Mesendoderm (in vitro differentiated cells): ENCODE results near the gene RNF20. TPM values are rescaled to one million over a fixed set of nuclear protein-coding genes. Genes with fewer than 3 reads are reported as not detected.

ENCODE experiments used
- DNase-seq: peaks from one replicate; pipeline ENCODE4 v3.0.0; 2013
- H2AK5ac ChIP-seq: 2 replicates; pipeline ENCODE4 v1.6.1; 2013; ENCODE audit warnings: low read length, inconsistent platforms
- H2BK120ac ChIP-seq: 2 replicates; pipeline ENCODE4 v1.6.1; 2013; ENCODE audit warnings: low read depth, mild to moderate bottlenecking, low read length, moderate library complexity, mixed read lengths
- H2BK15ac ChIP-seq: replicated peaks from 2 replicates; pipeline ENCODE4 v1.6.1; 2013; ENCODE audit warnings: low read depth, mild to moderate bottlenecking, moderate library complexity
- H2BK5ac ChIP-seq: 2 replicates; pipeline ENCODE4 v1.6.1; 2013; ENCODE audit warnings: low read length, inconsistent platforms
- H3K18ac ChIP-seq: 2 replicates; pipeline ENCODE4 v1.6.1; 2013; ENCODE audit warnings: mild to moderate bottlenecking, low read length, mixed read lengths
- H3K23ac ChIP-seq: one replicate; pipeline ENCODE4 v1.6.1; 2013; ENCODE audit warnings: low read length
- H3K27ac ChIP-seq: 2 replicates; pipeline ENCODE4 v1.5.1; 2013; ENCODE audit warnings: low read depth, mild to moderate bottlenecking, inconsistent platforms, low read length, moderate library complexity
- H3K27me3 ChIP-seq: 2 replicates; pipeline ENCODE4 v1.6.1; 2013; ENCODE audit warnings: low read length, control low read depth, mild to moderate bottlenecking, inconsistent platforms; ENCODE audit not compliant: insufficient read depth, poor library complexity
- H3K36me3 ChIP-seq: 2 replicates; pipeline ENCODE4 v1.6.1; 2013; ENCODE audit warnings: low read length, inconsistent platforms; ENCODE audit not compliant: control insufficient read depth, insufficient read depth
- H3K4ac ChIP-seq: one replicate; pipeline ENCODE4 v1.6.1; 2013; ENCODE audit warnings: low read depth, mild to moderate bottlenecking, low read length, moderate library complexity
- H3K4me1 ChIP-seq: 2 replicates; pipeline ENCODE4 v1.6.1; 2013; ENCODE audit warnings: low read depth, low read length, inconsistent platforms; ENCODE audit not compliant: control insufficient read depth
- H3K4me2 ChIP-seq: 2 replicates; pipeline ENCODE4 v1.6.1; 2013; ENCODE audit warnings: low read length
- H3K4me3 ChIP-seq: 2 replicates; pipeline ENCODE4 v1.5.1; 2013; ENCODE audit warnings: mild to moderate bottlenecking, low read length
- H3K56ac ChIP-seq: one replicate; pipeline ENCODE4 v1.6.1; 2013; ENCODE audit warnings: low read length
- H3K79me1 ChIP-seq: 2 replicates; pipeline ENCODE4 v1.6.1; 2013; ENCODE audit warnings: low read length, inconsistent platforms
- H3K79me2 ChIP-seq: 2 replicates; pipeline ENCODE4 v1.6.1; 2013; ENCODE audit warnings: mild to moderate bottlenecking, low read length; ENCODE audit not compliant: control insufficient read depth, insufficient read depth
- H3K9ac ChIP-seq: 2 replicates; pipeline ENCODE4 v1.6.1; 2013; ENCODE audit warnings: low read length, inconsistent platforms
- H4K5ac ChIP-seq: one replicate; pipeline ENCODE4 v1.6.1; 2013; ENCODE audit warnings: low read length
- H4K8ac ChIP-seq: one replicate; pipeline ENCODE4 v1.6.1; 2013; ENCODE audit warnings: low read depth, mild to moderate bottlenecking, control low read depth, low read length, moderate library complexity
- WGBS: extraction: QIAGEN DNeasy Blood & Tissue Kit; methylation state at CpG from one replicate; pipeline ENCODE4 v1.1.7; 2013; ENCODE audit warnings: low lambda C conversion rate, missing lambda C conversion rate; ENCODE audit not compliant: insufficient coverage; ENCODE audit errors: extremely low coverage; 5-methylcytosine and 5-hydroxymethylcytosine counted together
- polyA plus RNA-seq, 2 experiments: library from polyadenylated mRNA; stranded (reverse); fragments of 200-250 nt; gene quantifications; one replicate each; pipeline ENCODE4 v1.2.3, GENCODE V29; 2013

The RNF20 gene
- polyA plus RNA-seq (2013, experiment 1 of 2) = 45.3 TPM
- polyA plus RNA-seq (2013, experiment 2 of 2) = 47.8 TPM

- peak within 1 kb of the TSS; percentile 75 for H3K18ac ChIP-seq
- peak within 1 kb of the TSS; percentile 84 for H3K4me2 ChIP-seq
- H2AK5ac ChIP-seq = no peak within 1 kb of the TSS
- H3K4ac ChIP-seq = no peak within 1 kb of the TSS
- no peak within 1 kb of the TSS for H2BK120ac ChIP-seq
- peak within 1 kb of the TSS; percentile 97 for H3K56ac ChIP-seq
- peak within 1 kb of the TSS; percentile 96 for H3K9ac ChIP-seq
- H4K8ac ChIP-seq = peak within 1 kb of the TSS; percentile 60
- peaks cover 9% of the 10 kb centered on the region for H3K79me2 ChIP-seq
- peak within 1 kb of the TSS; percentile 90 for H2BK5ac ChIP-seq
- H3K27me3 ChIP-seq = no peaks in the 10 kb centered on the region
- no CpG with 5 or more reads among the region's 45 CpGs for WGBS
- peak; percentile 100 for DNase-seq
- H3K4me3 ChIP-seq = peak within 1 kb of the TSS; percentile 93
- H3K79me1 ChIP-seq = peaks cover 13% of the 10 kb centered on the region
- no peak within 1 kb of the TSS for H3K23ac ChIP-seq
- H2BK15ac ChIP-seq = no peak within 1 kb of the TSS
- H3K36me3 ChIP-seq = no peaks in the 10 kb centered on the region
- peak within 1 kb of the TSS; percentile 88 for H4K5ac ChIP-seq
- H3K27ac ChIP-seq = peak within 1 kb of the TSS; percentile 41
- H3K4me1 ChIP-seq = no peaks in the 10 kb centered on the region
Observed at GRCh38 chr9:101533334-101534204, at the start of gene RNF20. TSS of gene RNF20 (plus strand) at chr9:101533853. CDS start at chr9:101535424, 1,571 bp downstream.

- H3K79me1 ChIP-seq = peaks cover 1% of the 10 kb centered on the region
Observed at GRCh38 chr9:101484046-101484445, 49.6 kb upstream of the RNF20 start.

GRCh38 chr9:101485924-101486692 is 47.5 kb upstream of the RNF20 start:
- H3K4me1 ChIP-seq = no peaks in the 10 kb centered on the region
- no peak overlapping the region for H3K27ac ChIP-seq
- peak overlapping the region; percentile 57 for H3K4me3 ChIP-seq
- H3K4ac ChIP-seq = no peak overlapping the region
- no peaks in the 10 kb centered on the region for H3K79me1 ChIP-seq
- H2BK120ac ChIP-seq = no peak overlapping the region
- H4K8ac ChIP-seq = no peak overlapping the region
- H3K27me3 ChIP-seq = no peaks in the 10 kb centered on the region
- WGBS = no CpG with 5 or more reads among the region's 61 CpGs
- no peak overlapping the region for H2AK5ac ChIP-seq
- H3K36me3 ChIP-seq = no peaks in the 10 kb centered on the region
- peak overlapping the region; percentile 90 for H3K4me2 ChIP-seq
- no peak overlapping the region for H4K5ac ChIP-seq
- H2BK5ac ChIP-seq = no peak overlapping the region
- DNase-seq = peak; percentile 77
- H3K56ac ChIP-seq = peak overlapping the region; percentile 93
- peak overlapping the region; percentile 9 for H3K23ac ChIP-seq
- H3K18ac ChIP-seq = peak overlapping the region; percentile 42
- H3K79me2 ChIP-seq = no peaks in the 10 kb centered on the region
- H2BK15ac ChIP-seq = no peak overlapping the region
- peak overlapping the region; percentile 77 for H3K9ac ChIP-seq

More at GRCh38 chr9:101484046-101484445, 49.6 kb upstream of the RNF20 start:
- H4K5ac ChIP-seq = no peak overlapping the region
- no peak overlapping the region for H2BK120ac ChIP-seq
- no peak for DNase-seq
- H3K79me2 ChIP-seq = no peaks in the 10 kb centered on the region
- H2BK15ac ChIP-seq = no peak overlapping the region
- H3K4ac ChIP-seq = no peak overlapping the region
- H2AK5ac ChIP-seq = no peak overlapping the region
- no peaks in the 10 kb centered on the region for H3K4me1 ChIP-seq
- no peak overlapping the region for H2BK5ac ChIP-seq
- H3K36me3 ChIP-seq = peaks cover under 1% of the 10 kb centered on the region
- no peak overlapping the region for H4K8ac ChIP-seq
- WGBS = no CpG with 5 or more reads among the region's 1 CpG
- no peak overlapping the region for H3K56ac ChIP-seq
- H3K27me3 ChIP-seq = no peaks in the 10 kb centered on the region
- H3K4me2 ChIP-seq = no peak overlapping the region
- no peak overlapping the region for H3K23ac ChIP-seq
- H3K27ac ChIP-seq = no peak overlapping the region
- no peak overlapping the region for H3K4me3 ChIP-seq
- H3K9ac ChIP-seq = no peak overlapping the region
- no peak overlapping the region for H3K18ac ChIP-seq

- Histone ChIP-seq H3K23ac (peak overlapping the region; percentile 9), H2BK15ac (no peak overlapping the region), H3K4me3 (peak overlapping the region; percentile 57), H3K56ac (peak overlapping the region; percentile 93), H3K27me3 (no peaks in the 10 kb centered on the region), H3K36me3 (no peaks in the 10 kb centered on the region), H3K4me1 (no peaks in the 10 kb centered on the region), H3K9ac (peak overlapping the region; percentile 77), H3K79me1 (no peaks in the 10 kb centered on the region), H3K4me2 (peak overlapping the region; percentile 90), H2AK5ac (no peak overlapping the region), H2BK120ac (no peak overlapping the region), H3K18ac (peak overlapping the region; percentile 42), H3K4ac (no peak overlapping the region), H2BK5ac (peak overlapping the region; percentile 38), H3K27ac (no peak overlapping the region), H3K79me2 (no peaks in the 10 kb centered on the region), H4K5ac (no peak overlapping the region), H4K8ac (no peak overlapping the region)
- no CpG with 5 or more reads among the region's 53 CpGs for WGBS
- peak; percentile 85 for DNase-seq
Observed at GRCh38 chr9:101486693-101487442, 46.8 kb upstream of the RNF20 start.

GRCh38 chr9:101487443-101487840 is 46.2 kb upstream of the RNF20 start:
- Histone ChIP-seq H3K27ac (no peak overlapping the region), H2BK15ac (no peak overlapping the region), H3K79me2 (no peaks in the 10 kb centered on the region), H3K4me2 (no peak overlapping the region), H3K9ac (no peak overlapping the region), H3K27me3 (no peaks in the 10 kb centered on the region), H2AK5ac (no peak overlapping the region), H3K36me3 (no peaks in the 10 kb centered on the region), H2BK5ac (no peak overlapping the region), H3K79me1 (no peaks in the 10 kb centered on the region), H3K4me3 (no peak overlapping the region), H3K23ac (no peak overlapping the region), H3K18ac (no peak overlapping the region), H4K8ac (peak overlapping the region; percentile 31), H2BK120ac (no peak overlapping the region), H3K4me1 (no peaks in the 10 kb centered on the region), H4K5ac (no peak overlapping the region), H3K56ac (peak overlapping the region; percentile 93), H3K4ac (no peak overlapping the region)
- no peak for DNase-seq
- WGBS = no CpG with 5 or more reads among the region's 9 CpGs
